Fibroblast of villous mesenchyme (primary cell): ENCODE results near the gene WFDC10A. TPM values are rescaled to one million over a fixed set of nuclear protein-coding genes. Genes with fewer than 3 reads are reported as not detected.
"Not testable (repeated sequence)": the region's sequence is repeated elsewhere in the genome, so short reads cannot be mapped to it uniquely, and the experiment has no call there.

ENCODE experiments used
- DNase-seq: peaks from one replicate; pipeline ENCODE4 v3.0.0-alpha.2; 2010; ENCODE audit warnings: low read depth
- H3K4me3 ChIP-seq: 2 replicates; pipeline ENCODE4 v1.5.1; 2011; ENCODE audit warnings: low read depth, mild to moderate bottlenecking, low read length
- CTCF ChIP-seq: IDR thresholded peaks from 2 replicates; pipeline ENCODE4 v1.5.1; 2012; ENCODE audit warnings: low read depth, mild to moderate bottlenecking, low read length; ENCODE audit not compliant: insufficient read depth
- total RNA-seq: library from RNA; depleted of rRNA; stranded (reverse); fragments of >200 nt; gene quantifications from 2 replicates; pipeline ENCODE4 v1.2.3, GENCODE V29; 2012

The WFDC10A gene
- total RNA-seq, 1 donor = not detected

- no peak for DNase-seq
- no peak for TF ChIP-seq CTCF
- H3K4me3 ChIP-seq = no peak overlapping the region
Observed at GRCh38 chr20:45626540-45626939, 3.0 kb upstream of the WFDC10A start.

- H3K4me3 ChIP-seq = no peak overlapping the region
- TF ChIP-seq CTCF = no peak
- no peak for DNase-seq
Observed at GRCh38 chr20:45630371-45630770, 832 bp downstream of the WFDC10A start.

- no peak within 1 kb of the TSS for H3K4me3 ChIP-seq
- TF ChIP-seq CTCF = no peak
- DNase-seq = no peak
Observed at GRCh38 chr20:45631184-45631583, 1.6 kb downstream of the WFDC10A start, which contains the start of gene WFDC9. WFDC9 (minus strand) TSS chr20:45631284; CDS start chr20:45610181, 21,103 bp downstream.

GRCh38 chr20:45636513-45636912 lies 7.0 kb downstream of the WFDC10A start:
- TF ChIP-seq CTCF = no peak
- no peak overlapping the region for H3K4me3 ChIP-seq
- no peak for DNase-seq

GRCh38 chr20:45639687-45640086 lies 10.1 kb downstream of the WFDC10A start:
- DNase-seq = no peak
- TF ChIP-seq CTCF = no peak
- no peak overlapping the region for H3K4me3 ChIP-seq

- DNase-seq, H3K4me3 ChIP-seq: not testable (repeated sequence)
Observed at GRCh38 chr20:45641076-45641475, 11.5 kb downstream of the WFDC10A start.

GRCh38 chr20:45645869-45646268 lies 16.3 kb downstream of the WFDC10A start:
- DNase-seq, H3K4me3 ChIP-seq: not testable (repeated sequence)

- DNase-seq = no peak
- H3K4me3 ChIP-seq = no peak overlapping the region
- TF ChIP-seq CTCF = no peak
Observed at GRCh38 chr20:45646875-45647274, 17.3 kb downstream of the WFDC10A start.
